Naive B cell (primary cell): ENCODE measurements around the gene MECP2. TPM values are rescaled to one million over a fixed set of nuclear protein-coding genes. Genes with fewer than 3 reads are reported as not detected.

Experiments used
- ATAC-seq, 2 donors: fragments of 150-1000 bp; cut with Tn5 transposase; 2 replicates each; pipeline ENCODE4 v1.10.0; 2021; ENCODE audit warnings: low read depth in 2 of 2, mild to moderate bottlenecking in 2 of 2, moderate library complexity in 2 of 2
- DNase-seq: peaks from one replicate; pipeline ENCODE4 v3.0.0; 2022
- H3K27ac Mint-ChIP-seq, 6 donors: one replicate each; pipeline ENCODE4 v1.8.0; 2020 to 2022; ENCODE audit warnings: mild to moderate bottlenecking in 6 of 6, mixed read lengths in 6 of 6, moderate library complexity in 5 of 6, inconsistent platforms in 2 of 6
- H3K27me3 Mint-ChIP-seq, 3 donors: one replicate each; pipeline ENCODE4 v1.8.0; 2021 to 2022; ENCODE audit warnings: mixed read lengths in 3 of 3, mild to moderate bottlenecking in 1 of 3
- H3K36me3 Mint-ChIP-seq, 2 donors: one replicate each; pipeline ENCODE4 v1.8.0; 2020 to 2022; ENCODE audit warnings: mixed read lengths in 2 of 2, inconsistent platforms in 1 of 2, mild to moderate bottlenecking in 1 of 2
- H3K4me1 Mint-ChIP-seq, 3 donors: one replicate each; pipeline ENCODE4 v1.8.0; 2020 to 2022; ENCODE audit warnings: mixed read lengths in 3 of 3, inconsistent platforms in 1 of 3, mild to moderate bottlenecking in 1 of 3, moderate library complexity in 1 of 3
- H3K4me3 Mint-ChIP-seq, 8 donors: one replicate each; pipeline ENCODE4 v1.8.0; 2020 to 2022; ENCODE audit warnings: mild to moderate bottlenecking in 8 of 8, mixed read lengths in 8 of 8, moderate library complexity in 8 of 8, inconsistent platforms in 2 of 8
- H3K9me3 Mint-ChIP-seq, 7 donors: one replicate each; pipeline ENCODE4 v1.8.0; 2020 to 2022; ENCODE audit warnings: mixed read lengths in 7 of 7, mild to moderate bottlenecking in 5 of 7, inconsistent platforms in 2 of 7, moderate library complexity in 1 of 7
- polyA plus RNA-seq, 6 donors: library from polyadenylated mRNA; unstranded; fragments of 300-500 nt; fragmentation: Illumina TruSeq; gene quantifications; one replicate each; pipeline ENCODE4 v1.2.3, GENCODE V29; 2021; ENCODE audit warnings: low read depth in 6 of 6

The MECP2 gene
- polyA plus RNA-seq, 6 donors from 2014 or later: 4.5 to 21.0 (median 12.8) TPM

DNA sequence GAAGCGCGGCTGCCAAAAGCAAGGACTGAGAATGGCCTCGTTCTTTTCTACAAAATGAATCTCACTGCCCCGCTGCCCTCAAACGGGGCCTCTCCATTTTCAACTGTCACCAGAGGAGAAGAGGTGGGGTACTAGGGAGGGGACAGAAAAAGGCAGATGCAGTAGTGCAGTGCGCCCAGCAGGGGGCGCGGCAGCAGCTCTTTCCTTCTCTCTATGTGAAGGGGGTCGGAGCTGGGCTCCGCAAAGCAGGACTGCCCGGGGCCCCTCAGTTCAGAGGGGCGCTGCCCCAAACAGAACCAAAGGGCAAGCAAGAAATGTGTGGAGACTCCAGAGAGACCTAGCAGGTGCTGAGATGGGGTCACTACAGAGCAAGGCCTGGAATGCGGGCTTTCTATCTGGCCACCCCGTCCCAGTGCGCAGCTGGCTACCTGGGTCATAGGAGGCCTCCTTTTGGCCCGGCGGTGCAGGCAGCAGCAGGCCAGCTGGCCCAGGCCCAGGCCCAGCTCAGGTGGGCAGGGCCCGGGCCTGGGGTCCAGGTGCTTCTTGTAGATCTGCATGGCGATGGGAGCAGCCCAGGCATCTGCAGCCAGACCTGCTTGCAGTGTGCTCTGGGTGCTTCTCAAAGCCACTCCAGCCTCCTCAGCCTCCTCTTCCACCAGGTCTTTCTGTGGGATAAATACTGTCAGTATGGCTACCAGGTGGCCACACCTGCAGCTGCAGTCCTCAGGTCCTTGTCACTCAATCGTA is 83.7 kb downstream of the MECP2 start:
- H3K27me3 Mint-ChIP-seq: no peaks in the 10 kb centered on the region
- H3K36me3 Mint-ChIP-seq: no peaks in the 10 kb centered on the region
- peak; percentile 46 for DNase-seq
- peak; percentile 78 to 86 for ATAC-seq
- peaks cover 2 to 15% (median 11%) of the 10 kb centered on the region in 3 donors for H3K4me1 Mint-ChIP-seq
- H3K9me3 Mint-ChIP-seq: no peaks in the 10 kb centered on the region
- H3K27ac Mint-ChIP-seq: peak overlapping the region in 3 of 6 donors; percentile 32 to 72 (median 65)
- peak overlapping the region in 1 of 8 donors; percentile 78 for H3K4me3 Mint-ChIP-seq

GRCh38 chrX:154013001-154013421 is 84.5 kb downstream of the MECP2 start:
- DNase-seq (no peak), ATAC-seq (no peak)
- no peaks in the 10 kb centered on the region for H3K27me3 Mint-ChIP-seq
- H3K9me3 Mint-ChIP-seq: no peaks in the 10 kb centered on the region
- no peaks in the 10 kb centered on the region for H3K36me3 Mint-ChIP-seq
- H3K4me3 Mint-ChIP-seq: no peak overlapping the region
- peaks cover 6 to 20% (median 19%) of the 10 kb centered on the region in 3 donors for H3K4me1 Mint-ChIP-seq
- no peak overlapping the region for H3K27ac Mint-ChIP-seq

GRCh38 chrX:154012336-154012991 is 85.1 kb downstream of the MECP2 start:
- no peak for ATAC-seq
- Mint-ChIP-seq H3K27me3 (no peaks in the 10 kb centered on the region), H3K9me3 (no peaks in the 10 kb centered on the region), H3K27ac (peak overlapping the region in 1 of 6 donors; percentile 37), H3K4me1 (peaks cover 11 to 25% (median 24%) of the 10 kb centered on the region in 3 donors), H3K36me3 (no peaks in the 10 kb centered on the region), H3K4me3 (no peak overlapping the region)
- DNase-seq: no peak

DNA sequence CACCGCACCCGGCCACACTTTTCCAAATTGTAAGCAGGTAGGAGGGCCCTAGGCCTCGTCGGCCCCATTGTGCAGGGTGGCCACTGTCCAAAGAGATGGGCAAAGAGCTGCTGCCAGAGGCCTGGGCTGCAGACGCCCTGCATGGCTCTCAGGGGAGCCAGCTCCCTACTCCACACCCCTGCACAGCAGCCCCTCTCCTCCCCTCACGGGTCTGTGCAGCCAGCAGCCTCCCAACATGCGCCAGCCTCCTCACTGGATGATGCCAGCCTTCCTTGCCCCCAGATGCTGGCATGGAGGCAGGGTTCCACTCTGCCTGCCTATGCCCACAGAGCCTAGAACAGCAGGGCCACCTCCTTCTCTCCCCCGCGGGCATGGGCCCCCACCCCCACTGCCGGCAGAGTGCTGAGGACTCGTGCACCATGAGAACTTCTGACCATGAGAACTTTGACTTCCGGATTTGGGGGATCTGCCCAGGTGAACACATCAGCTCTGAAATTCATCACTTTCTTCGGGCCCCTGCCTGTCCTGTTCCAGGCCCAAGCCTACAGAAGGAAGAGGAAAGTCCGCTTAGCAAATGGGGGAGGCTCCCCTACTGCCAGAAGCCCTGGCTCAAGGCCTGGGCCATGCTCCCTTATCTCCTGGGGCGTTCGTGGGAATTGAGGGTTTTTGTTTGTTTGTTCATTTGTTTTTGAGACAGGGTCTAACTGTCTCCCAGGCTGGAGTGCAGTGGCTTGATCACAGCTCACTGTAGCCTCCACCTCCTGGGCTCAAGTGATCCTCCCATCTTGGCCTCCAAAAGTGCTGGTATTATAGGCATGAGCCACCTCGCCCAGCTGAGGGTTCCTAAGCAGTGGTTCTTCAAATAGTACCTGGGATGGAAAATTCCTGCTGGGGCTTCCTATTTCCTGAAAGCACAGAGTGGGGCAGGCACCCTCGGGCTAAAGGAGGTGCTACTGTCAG is 85.9 kb downstream of the MECP2 start:
- Mint-ChIP-seq H3K27me3 (no peaks in the 10 kb centered on the region), H3K4me1 (peaks cover 13 to 32% (median 28%) of the 10 kb centered on the region in 3 donors), H3K36me3 (no peaks in the 10 kb centered on the region), H3K9me3 (no peaks in the 10 kb centered on the region), H3K4me3 (no peak overlapping the region), H3K27ac (peak overlapping the region in 2 of 6 donors; percentile 33 to 49)
- no peak for DNase-seq
- no peak for ATAC-seq

DNA sequence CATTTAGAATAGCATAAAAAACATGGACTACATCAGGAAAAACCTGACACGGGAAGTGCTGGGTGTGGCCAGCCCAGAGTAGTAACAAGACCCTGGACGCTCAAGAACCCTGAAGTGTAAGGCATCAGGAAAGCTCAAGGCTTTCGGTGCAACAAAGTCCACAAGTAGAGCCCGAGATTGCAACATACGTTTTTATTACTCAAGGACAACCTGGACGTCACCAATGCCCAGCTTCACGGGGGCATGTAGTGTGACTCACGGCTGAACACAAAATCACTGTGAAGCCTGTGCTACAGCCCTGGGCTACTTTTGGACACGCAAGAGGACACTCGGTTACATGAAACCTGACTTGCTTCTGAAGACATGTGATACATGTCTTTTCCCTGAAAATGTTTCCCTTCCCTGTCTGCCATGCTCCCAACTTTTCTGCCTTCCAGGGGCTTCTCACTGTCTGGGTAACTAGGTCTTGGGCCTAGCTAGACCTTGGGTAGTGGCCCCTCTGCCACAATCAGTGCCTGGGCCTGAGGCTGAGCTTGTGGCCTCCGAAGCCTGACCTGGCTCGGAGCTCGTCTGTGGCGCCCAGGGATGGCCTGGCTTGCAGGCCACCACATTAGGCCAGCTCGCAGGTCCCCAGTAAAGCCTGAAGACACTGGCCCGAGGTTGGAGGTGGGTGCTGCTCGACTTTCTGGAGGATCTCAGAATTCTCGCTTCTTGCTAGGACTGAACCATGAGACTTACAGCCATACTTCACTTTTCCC is 87.0 kb downstream of the MECP2 start:
- ATAC-seq: no peak
- H3K27ac Mint-ChIP-seq: peak overlapping the region in 2 of 6 donors; percentile 24 to 26

DNA sequence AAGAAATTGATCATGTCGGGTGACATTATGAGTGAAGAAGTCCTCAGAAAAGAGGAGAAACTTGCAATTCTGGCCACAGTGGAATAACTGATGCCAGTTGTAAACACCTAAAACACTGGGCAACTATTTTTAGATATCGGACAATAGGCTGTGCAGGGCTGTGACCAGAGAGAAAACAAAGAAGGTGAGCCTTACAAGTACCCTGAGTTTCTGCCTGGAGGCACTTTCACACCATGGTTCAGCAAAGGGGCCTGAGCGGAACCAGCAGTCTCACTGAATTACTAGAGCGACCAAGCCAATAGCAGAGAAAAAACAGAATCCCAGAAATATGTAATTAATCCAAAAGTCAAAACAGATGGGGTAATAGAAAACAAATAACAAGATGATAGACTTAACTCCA is 89.0 kb downstream of the MECP2 start:
- H3K4me1 Mint-ChIP-seq: peaks cover 24 to 50% (median 39%) of the 10 kb centered on the region in 3 donors
- H3K4me3 Mint-ChIP-seq: peak overlapping the region in 7 of 8 donors; percentile 55 to 83 (median 78)

More for the DNA sequence above, 87.0 kb downstream of the MECP2 start:
- DNase-seq: no peak
- H3K36me3 Mint-ChIP-seq: no peaks in the 10 kb centered on the region
- H3K9me3 Mint-ChIP-seq: no peaks in the 10 kb centered on the region
- H3K4me3 Mint-ChIP-seq: peak overlapping the region in 1 of 8 donors; percentile 15
- H3K4me1 Mint-ChIP-seq: peaks cover 18 to 42% (median 29%) of the 10 kb centered on the region in 3 donors
- H3K27me3 Mint-ChIP-seq: no peaks in the 10 kb centered on the region

DNA sequence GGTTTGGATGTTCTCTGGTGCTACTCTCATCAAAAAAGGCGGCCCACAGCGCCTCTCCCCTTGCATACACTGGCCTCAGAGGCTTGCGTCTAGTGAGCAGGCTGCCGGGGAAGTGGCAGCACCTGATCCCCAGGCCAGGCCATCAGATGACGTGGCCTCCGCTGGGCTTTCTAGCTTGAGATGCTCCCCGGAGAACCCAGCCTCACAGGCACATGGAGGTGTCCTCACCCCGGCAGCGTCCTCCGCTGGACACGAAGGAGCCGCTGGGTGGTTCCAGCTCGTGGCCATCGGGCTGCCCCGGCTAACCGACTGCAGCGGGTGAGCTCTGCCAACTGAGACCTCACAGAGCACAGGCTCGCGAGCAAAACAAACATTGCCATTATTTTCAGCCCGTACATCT is 90.6 kb downstream of the MECP2 start:
- H3K36me3 Mint-ChIP-seq: no peaks in the 10 kb centered on the region
- peak overlapping the region in 2 of 8 donors; percentile 78 to 83 for H3K4me3 Mint-ChIP-seq
- no peaks in the 10 kb centered on the region for H3K9me3 Mint-ChIP-seq
- ATAC-seq: no peak
- peak overlapping the region; percentile 27 to 100 (median 98) for H3K27ac Mint-ChIP-seq
- no peaks in the 10 kb centered on the region for H3K27me3 Mint-ChIP-seq
- H3K4me1 Mint-ChIP-seq: peaks cover 30 to 64% (median 49%) of the 10 kb centered on the region in 3 donors
- no peak for DNase-seq

More for the DNA sequence above, 89.0 kb downstream of the MECP2 start:
- Mint-ChIP-seq H3K27me3 (no peaks in the 10 kb centered on the region), H3K27ac (peak overlapping the region; percentile 85 to 100 (median 98)), H3K36me3 (no peaks in the 10 kb centered on the region), H3K9me3 (no peaks in the 10 kb centered on the region)
- ATAC-seq (no peak), DNase-seq (no peak)

- Mint-ChIP-seq H3K4me3 (peak overlapping the region in 5 of 8 donors; percentile 32 to 66 (median 53)), H3K9me3 (no peaks in the 10 kb centered on the region), H3K4me1 (peaks cover 34 to 66% (median 53%) of the 10 kb centered on the region in 3 donors), H3K27me3 (no peaks in the 10 kb centered on the region), H3K27ac (peak overlapping the region; percentile 27 to 85 (median 69)), H3K36me3 (no peaks in the 10 kb centered on the region)
- no peak for DNase-seq
- ATAC-seq: no peak
These were observed 93.2 kb downstream of the MECP2 start for GRCh38 chrX:154004315-154004714.

DNA sequence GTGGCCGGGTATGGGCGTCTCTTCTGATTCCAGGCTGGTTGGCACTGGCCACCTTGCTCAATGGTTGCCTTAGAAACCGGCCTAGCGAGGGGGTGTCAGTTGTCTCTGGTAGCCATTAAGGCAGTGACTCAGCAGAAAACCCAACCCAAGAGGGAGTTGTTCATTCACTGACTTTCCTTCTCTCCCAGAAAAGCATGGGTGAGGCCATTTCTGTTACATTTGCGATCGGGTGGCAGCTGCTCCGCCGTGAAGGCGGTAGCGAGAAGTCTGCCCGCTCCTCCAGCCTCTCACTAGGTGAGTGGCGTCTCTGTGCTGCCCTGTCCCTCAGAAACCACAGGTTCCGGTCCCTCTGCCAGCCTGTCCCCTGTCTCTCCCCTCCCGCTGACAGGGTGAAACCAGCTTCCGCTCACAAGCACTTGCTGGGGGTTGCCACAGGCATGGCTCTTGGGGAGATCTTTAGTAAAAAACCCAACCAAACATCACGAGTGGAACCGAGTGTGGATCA is 95.2 kb downstream of the MECP2 start:
- H3K36me3 Mint-ChIP-seq: no peaks in the 10 kb centered on the region
- peak overlapping the region; percentile 27 to 86 (median 82) for H3K4me3 Mint-ChIP-seq
- DNase-seq (no peak), ATAC-seq (peak; percentile 63 to 77)
- no peaks in the 10 kb centered on the region for H3K9me3 Mint-ChIP-seq
- H3K27me3 Mint-ChIP-seq: no peaks in the 10 kb centered on the region
- H3K27ac Mint-ChIP-seq: peak overlapping the region; percentile 54 to 94 (median 88)
- H3K4me1 Mint-ChIP-seq: peaks cover 21 to 49% (median 37%) of the 10 kb centered on the region in 3 donors

DNA sequence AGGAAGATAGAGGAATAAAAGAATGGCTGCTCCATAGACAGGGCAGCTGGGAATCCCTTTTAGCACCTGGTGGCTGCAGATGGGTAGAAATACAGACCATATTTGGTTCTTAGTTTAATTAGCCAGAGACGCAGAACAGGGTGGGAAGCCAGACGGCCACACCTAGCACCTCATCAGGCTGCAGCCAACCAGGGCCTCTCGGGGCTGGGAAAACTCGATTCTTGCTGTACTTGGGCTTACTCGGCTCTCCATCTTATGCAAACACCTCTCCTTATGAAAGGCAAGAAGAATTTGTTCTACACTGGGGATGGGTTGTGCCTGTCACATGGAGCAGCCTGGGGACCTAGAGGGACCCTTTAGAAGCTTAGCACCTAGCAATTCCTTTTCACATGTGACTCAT is 97.5 kb downstream of the MECP2 start:
- no peak for ATAC-seq
- Mint-ChIP-seq H3K27ac (no peak overlapping the region), H3K4me3 (peak overlapping the region in 1 of 8 donors; percentile 65), H3K27me3 (no peaks in the 10 kb centered on the region), H3K4me1 (peaks cover 16 to 33% (median 31%) of the 10 kb centered on the region in 3 donors), H3K36me3 (no peaks in the 10 kb centered on the region), H3K9me3 (no peaks in the 10 kb centered on the region)
- DNase-seq: no peak

DNA sequence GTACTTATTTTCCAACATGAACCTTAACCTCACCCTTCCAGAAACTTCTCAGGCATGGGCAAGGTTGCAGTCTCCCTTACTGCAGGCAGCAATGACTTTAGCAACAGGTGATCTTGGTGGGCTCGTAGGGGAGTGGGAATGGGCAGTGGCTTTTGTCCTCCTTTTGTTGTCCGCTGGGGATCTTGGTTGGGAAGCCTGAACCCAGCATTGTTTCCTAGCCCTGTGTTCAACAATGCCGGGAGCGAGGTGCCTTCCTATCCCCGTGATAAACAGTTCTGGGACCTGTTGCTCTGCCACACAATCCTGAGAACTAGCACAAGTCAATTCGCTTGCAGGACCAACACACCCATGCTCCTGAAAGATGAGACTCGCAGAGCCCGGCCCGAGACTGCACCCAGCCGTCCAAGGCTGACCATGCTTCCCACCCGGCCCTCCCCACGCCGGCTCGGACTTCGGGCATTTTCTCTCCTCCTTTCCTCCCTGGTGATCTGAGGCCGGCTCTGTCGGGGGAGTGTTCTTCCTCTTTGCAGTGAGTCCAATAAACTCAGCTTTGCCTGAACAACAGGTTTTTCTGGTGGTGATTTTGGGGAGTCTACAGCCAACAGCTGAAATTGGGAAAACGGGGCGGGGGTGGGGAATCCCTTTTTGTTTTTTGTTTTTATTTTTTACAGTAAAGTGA is 98.0 kb downstream of the MECP2 start:
- Mint-ChIP-seq H3K9me3 (no peaks in the 10 kb centered on the region), H3K4me1 (peaks cover 16 to 30% (median 25%) of the 10 kb centered on the region in 3 donors), H3K4me3 (peak overlapping the region in 1 of 8 donors; percentile 65), H3K27me3 (no peaks in the 10 kb centered on the region), H3K27ac (peak overlapping the region in 1 of 6 donors; percentile 59), H3K36me3 (no peaks in the 10 kb centered on the region)
- ATAC-seq (no peak), DNase-seq (no peak)

DNA sequence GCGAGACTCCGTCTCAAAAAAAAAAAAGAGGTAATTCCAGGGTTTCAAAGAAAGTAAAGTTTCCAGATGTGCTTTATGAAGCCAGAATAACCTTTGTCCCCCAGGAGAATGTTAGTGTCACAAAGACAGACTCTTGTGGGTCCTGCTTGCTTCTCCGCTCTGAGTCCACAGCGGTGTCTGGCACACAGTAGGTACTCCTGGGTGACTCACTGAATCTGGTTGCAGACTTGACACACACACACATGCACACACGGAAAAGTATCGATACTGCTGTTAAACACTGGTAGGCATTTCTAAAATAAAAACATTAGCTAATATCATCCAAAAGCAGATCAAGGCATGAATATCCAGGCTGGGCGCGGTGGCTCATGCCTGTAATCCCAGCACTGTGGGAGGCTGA is 102.0 kb downstream of the MECP2 start:
- H3K27ac Mint-ChIP-seq: no peak overlapping the region
- no peaks in the 10 kb centered on the region for H3K27me3 Mint-ChIP-seq
- H3K4me1 Mint-ChIP-seq: peaks cover 0 to 2% (median 0%) of the 10 kb centered on the region in 3 donors
- H3K9me3 Mint-ChIP-seq: peaks cover 0 to 4% (median 0%) of the 10 kb centered on the region in 7 donors
- ATAC-seq (no peak), DNase-seq (no peak)
- no peak overlapping the region for H3K4me3 Mint-ChIP-seq
- no peaks in the 10 kb centered on the region for H3K36me3 Mint-ChIP-seq
